ENCODE measurements around the gene CMYA5. TPM values are rescaled to one million over a fixed set of nuclear protein-coding genes. Genes with fewer than 3 reads are reported as not detected.

The CMYA5 gene
- total RNA-seq, 2 experiments from 2014 or later = 0.20 to 0.29 TPM

- H3K27me3 Mint-ChIP-seq = peaks cover 2% of the 10 kb centered on the region
- ChIA-PET CTCF (no interaction called here), POLR2A (no interaction called here)
- no peaks in the 10 kb centered on the region for H3K36me3 Mint-ChIP-seq (ENCODE audit: low read depth)
- no peak overlapping the region for H3K27ac Mint-ChIP-seq
- H3K4me3 Mint-ChIP-seq = no peak overlapping the region
- peaks cover 4% of the 10 kb centered on the region for H3K9me3 Mint-ChIP-seq
- H3K4me1 Mint-ChIP-seq = no peaks in the 10 kb centered on the region
- DNase-seq = no peak
Observed at GRCh38 chr5:79820648-79821047, 131.0 kb downstream of the CMYA5 start.

- DNase-seq = no peak
- no peak overlapping the region for H3K27ac Mint-ChIP-seq
- no peaks in the 10 kb centered on the region for H3K36me3 Mint-ChIP-seq (ENCODE audit: low read depth)
- no peaks in the 10 kb centered on the region for H3K4me1 Mint-ChIP-seq
- peaks cover 2% of the 10 kb centered on the region for H3K27me3 Mint-ChIP-seq
- no peak overlapping the region for H3K4me3 Mint-ChIP-seq
- POLR2A ChIA-PET = no interaction called here
- H3K9me3 Mint-ChIP-seq = no peaks in the 10 kb centered on the region
- CTCF ChIA-PET = no interaction called here
Observed at GRCh38 chr5:79824444-79824843, 134.8 kb downstream of the CMYA5 start.

- DNase-seq = no peak
- no peaks in the 10 kb centered on the region for H3K36me3 Mint-ChIP-seq (ENCODE audit: low read depth)
- CTCF ChIA-PET = no interaction called here
- no peak overlapping the region for H3K4me3 Mint-ChIP-seq
- peaks cover 6% of the 10 kb centered on the region for H3K27me3 Mint-ChIP-seq
- POLR2A ChIA-PET = interaction anchor here (0.5 kb wide), 1 partner anchor 1126 kb away, joined by 3 read pairs; no protein-coding TSS in a partner anchor
- no peaks in the 10 kb centered on the region for H3K4me1 Mint-ChIP-seq
- H3K27ac Mint-ChIP-seq = no peak overlapping the region
- H3K9me3 Mint-ChIP-seq = no peaks in the 10 kb centered on the region
Observed at GRCh38 chr5:79825802-79826201, 136.2 kb downstream of the CMYA5 start.

- no peak overlapping the region for H3K27ac Mint-ChIP-seq
- H3K9me3 Mint-ChIP-seq = no peaks in the 10 kb centered on the region
- no peak overlapping the region for H3K4me3 Mint-ChIP-seq
- CTCF ChIA-PET = no interaction called here
- H3K27me3 Mint-ChIP-seq = peaks cover 7% of the 10 kb centered on the region
- no peaks in the 10 kb centered on the region for H3K36me3 Mint-ChIP-seq (ENCODE audit: low read depth)
- H3K4me1 Mint-ChIP-seq = no peaks in the 10 kb centered on the region
- POLR2A ChIA-PET = no interaction called here
- no peak for DNase-seq
Observed at GRCh38 chr5:79827159-79827629, 137.6 kb downstream of the CMYA5 start.

GRCh38 chr5:79829260-79829659 is 139.6 kb downstream of the CMYA5 start:
- peak; percentile 15 for DNase-seq
- H3K27ac Mint-ChIP-seq = no peak overlapping the region
- H3K4me3 Mint-ChIP-seq = no peak overlapping the region
- CTCF ChIA-PET = no interaction called here
- peaks cover 7% of the 10 kb centered on the region for H3K27me3 Mint-ChIP-seq
- H3K9me3 Mint-ChIP-seq = no peaks in the 10 kb centered on the region
- POLR2A ChIA-PET = no interaction called here
- H3K4me1 Mint-ChIP-seq = no peaks in the 10 kb centered on the region
- H3K36me3 Mint-ChIP-seq (ENCODE audit: low read depth) = no peaks in the 10 kb centered on the region

GRCh38 chr5:79831381-79832309 is 142.0 kb downstream of the CMYA5 start:
- Mint-ChIP-seq H3K4me3 (no peak overlapping the region), H3K36me3 (ENCODE audit: low read depth) (no peaks in the 10 kb centered on the region), H3K9me3 (no peaks in the 10 kb centered on the region), H3K27me3 (peaks cover 5% of the 10 kb centered on the region), H3K27ac (no peak overlapping the region), H3K4me1 (no peaks in the 10 kb centered on the region)
- CTCF ChIA-PET = no interaction called here
- POLR2A ChIA-PET = no interaction called here
- DNase-seq = no peak

GRCh38 chr5:79832911-79833310 is 143.3 kb downstream of the CMYA5 start:
- Mint-ChIP-seq H3K9me3 (no peaks in the 10 kb centered on the region), H3K27me3 (peaks cover 5% of the 10 kb centered on the region), H3K36me3 (ENCODE audit: low read depth) (no peaks in the 10 kb centered on the region), H3K27ac (no peak overlapping the region), H3K4me3 (no peak overlapping the region), H3K4me1 (no peaks in the 10 kb centered on the region)
- POLR2A ChIA-PET = no interaction called here
- no peak for DNase-seq
- CTCF ChIA-PET = no interaction called here

- POLR2A ChIA-PET = no interaction called here
- CTCF ChIA-PET = interaction anchor here (0.6 kb wide), 1 partner anchor 347 kb away, joined by 3 read pairs; no protein-coding TSS in a partner anchor
Observed at GRCh38 chr5:79834098-79834753, 144.6 kb downstream of the CMYA5 start.

GRCh38 chr5:79834754-79835714 is 145.4 kb downstream of the CMYA5 start:
- CTCF ChIA-PET = interaction anchor here (0.6 kb wide), 2 partner anchors 346 to 681 kb away, joined by 3 read pairs; no protein-coding TSS in a partner anchor
- POLR2A ChIA-PET = no interaction called here

More at GRCh38 chr5:79834098-79834753, 144.6 kb downstream of the CMYA5 start:
- H3K9me3 Mint-ChIP-seq = no peaks in the 10 kb centered on the region
- peaks cover 5% of the 10 kb centered on the region for H3K27me3 Mint-ChIP-seq
- H3K4me1 Mint-ChIP-seq = no peaks in the 10 kb centered on the region
- H3K36me3 Mint-ChIP-seq (ENCODE audit: low read depth) = no peaks in the 10 kb centered on the region
- DNase-seq = no peak
- no peak overlapping the region for H3K27ac Mint-ChIP-seq
- H3K4me3 Mint-ChIP-seq = no peak overlapping the region

GRCh38 chr5:79837761-79838551 is 148.3 kb downstream of the CMYA5 start:
- no peak overlapping the region for H3K4me3 Mint-ChIP-seq
- ChIA-PET CTCF (interaction anchor here (0.7 to 1.6 kb wide), 2 partner anchors 277 to 702 kb away, joined by 3 to 4 read pairs; no protein-coding TSS in a partner anchor), POLR2A (no interaction called here)
- H3K9me3 Mint-ChIP-seq = no peaks in the 10 kb centered on the region
- H3K27me3 Mint-ChIP-seq = peaks cover 5% of the 10 kb centered on the region
- DNase-seq = no peak
- H3K4me1 Mint-ChIP-seq = no peaks in the 10 kb centered on the region
- no peak overlapping the region for H3K27ac Mint-ChIP-seq
- no peaks in the 10 kb centered on the region for H3K36me3 Mint-ChIP-seq (ENCODE audit: low read depth)

More at GRCh38 chr5:79834754-79835714, 145.4 kb downstream of the CMYA5 start:
- Mint-ChIP-seq H3K27ac (no peak overlapping the region), H3K9me3 (no peaks in the 10 kb centered on the region), H3K36me3 (ENCODE audit: low read depth) (no peaks in the 10 kb centered on the region), H3K4me3 (no peak overlapping the region), H3K4me1 (no peaks in the 10 kb centered on the region), H3K27me3 (peaks cover 4% of the 10 kb centered on the region)
- no peak for DNase-seq

GRCh38 chr5:79840084-79840990 is 150.7 kb downstream of the CMYA5 start:
- no peaks in the 10 kb centered on the region for H3K9me3 Mint-ChIP-seq
- POLR2A ChIA-PET = no interaction called here
- DNase-seq = no peak
- CTCF ChIA-PET = interaction anchor here (0.6 to 1.2 kb wide), 2 partner anchors 16 to 147 kb away, joined by 3 read pairs; no protein-coding TSS in a partner anchor
- H3K27ac Mint-ChIP-seq = no peak overlapping the region
- H3K4me1 Mint-ChIP-seq = peaks cover 2% of the 10 kb centered on the region
- peaks cover 5% of the 10 kb centered on the region for H3K27me3 Mint-ChIP-seq
- H3K4me3 Mint-ChIP-seq = no peak overlapping the region
- H3K36me3 Mint-ChIP-seq (ENCODE audit: low read depth) = no peaks in the 10 kb centered on the region

All from activated CD4-positive, alpha-beta T cell treated with anti-CD3 and anti-CD28 coated beads, Interleukin-2, amount 10 ng/mL, durations not matched to agents 7 days and 5 days (primary cell).